Stimulated activated CD4-positive, alpha-beta T cell treated with anti-CD3 and anti-CD28 coated beads, Interleukin-4, amount 100 ng/mL, for 4 hours (primary cell): Measurements from ENCODE around the gene ITPR3.
"Not testable (repeated sequence)": the region's sequence is repeated elsewhere in the genome, so short reads cannot be mapped to it uniquely, and the experiment has no call there.

Source experiments
- DNase-seq, 2 experiments: peaks; one replicate each; pipeline ENCODE4 v3.0.0-alpha.2; 2020

The ITPR3 gene

GRCh38 chr6:33591424-33592032, 29.6 kb upstream of the ITPR3 start:
- no peak for DNase-seq

- no peak for DNase-seq
Observed at GRCh38 chr6:33592280-33592594, 28.9 kb upstream of the ITPR3 start.

GRCh38 chr6:33592595-33593413, 28.3 kb upstream of the ITPR3 start:
- peak; percentile 44 to 51 for DNase-seq

- no peak for DNase-seq
Observed at GRCh38 chr6:33593414-33593727, 27.8 kb upstream of the ITPR3 start.

GRCh38 chr6:33595001-33595846, 25.9 kb upstream of the ITPR3 start:
- no peak for DNase-seq

- not testable (repeated sequence) for DNase-seq
Observed at GRCh38 chr6:33596894-33597293, 24.2 kb upstream of the ITPR3 start.

GRCh38 chr6:33597551-33598322, 23.4 kb upstream of the ITPR3 start:
- DNase-seq = no peak

- no peak for DNase-seq
Observed at GRCh38 chr6:33599413-33599938, 21.6 kb upstream of the ITPR3 start.

- no peak for DNase-seq
Observed at GRCh38 chr6:33600761-33601160, 20.4 kb upstream of the ITPR3 start.

GRCh38 chr6:33602180-33602579, 18.9 kb upstream of the ITPR3 start:
- DNase-seq = no peak

- no peak for DNase-seq
Observed at GRCh38 chr6:33604941-33605854, 15.9 kb upstream of the ITPR3 start.

- no peak for DNase-seq
Observed at GRCh38 chr6:33606642-33607041, 14.5 kb upstream of the ITPR3 start.

GRCh38 chr6:33607126-33607783, 13.9 kb upstream of the ITPR3 start:
- no peak for DNase-seq

GRCh38 chr6:33607784-33608161, 13.3 kb upstream of the ITPR3 start:
- peak in 1 of 2 experiments; percentile 13 for DNase-seq

- DNase-seq = no peak
Observed at GRCh38 chr6:33609019-33609418, 12.1 kb upstream of the ITPR3 start.

GRCh38 chr6:33609528-33609927, 11.6 kb upstream of the ITPR3 start:
- no peak for DNase-seq

- DNase-seq = no peak
Observed at GRCh38 chr6:33610067-33610466, 11.1 kb upstream of the ITPR3 start.

GRCh38 chr6:33610779-33611732, 10.1 kb upstream of the ITPR3 start:
- DNase-seq = no peak

GRCh38 chr6:33613146-33613794, 7.9 kb upstream of the ITPR3 start:
- DNase-seq = no peak

- DNase-seq = no peak
Observed at GRCh38 chr6:33613795-33614168, 7.3 kb upstream of the ITPR3 start.
